H9 (cell line): Measurements from ENCODE around the gene LEFTY1. TPM values are rescaled to one million over a fixed set of nuclear protein-coding genes. Genes with fewer than 3 reads are reported as not detected.

Source experiments
- DNase-seq: peaks from one replicate; pipeline ENCODE4 v3.0.0-alpha.2; 2017
- H2AFZ ChIP-seq: one replicate; pipeline ENCODE4 v1.6.1; 2013; ENCODE audit warnings: mild to moderate bottlenecking, low read length, control low read depth, moderate library complexity
- H2AK5ac ChIP-seq: 2 replicates; pipeline ENCODE4 v1.6.1; 2013; ENCODE audit warnings: low read length, control low read depth, mixed read lengths; ENCODE audit not compliant: insufficient read length
- H2BK120ac ChIP-seq: one replicate; pipeline ENCODE4 v1.6.1; 2013; ENCODE audit warnings: low read depth, mild to moderate bottlenecking, low read length, control low read depth, inconsistent platforms; ENCODE audit not compliant: poor library complexity, severe bottlenecking
- H2BK12ac ChIP-seq: 2 replicates; pipeline ENCODE4 v1.6.1; 2013; ENCODE audit warnings: low read length, control low read depth, mixed read lengths, low read depth; ENCODE audit not compliant: insufficient read length
- H2BK15ac ChIP-seq: 2 replicates; pipeline ENCODE4 v1.6.1; 2013; ENCODE audit warnings: low read depth, low read length, control low read depth
- H2BK20ac ChIP-seq: one replicate; pipeline ENCODE4 v1.6.1; 2013; ENCODE audit warnings: low read depth, mild to moderate bottlenecking, low read length, control low read depth, inconsistent platforms; ENCODE audit not compliant: poor library complexity, severe bottlenecking
- H2BK5ac ChIP-seq: 2 replicates; pipeline ENCODE4 v1.6.1; 2013; ENCODE audit warnings: low read length, control low read depth, mixed read lengths; ENCODE audit not compliant: insufficient read length
- H3K14ac ChIP-seq: 2 replicates; pipeline ENCODE4 v1.6.1; 2013; ENCODE audit warnings: low read length, control low read depth; ENCODE audit not compliant: insufficient read depth
- H3K18ac ChIP-seq: 2 replicates; pipeline ENCODE4 v1.6.1; 2013; ENCODE audit warnings: low read depth, mild to moderate bottlenecking, mixed read lengths, low read length, control low read depth; ENCODE audit not compliant: insufficient read length
- H3K23ac ChIP-seq: 2 replicates; pipeline ENCODE4 v1.6.1; 2013; ENCODE audit warnings: low read length, control low read depth, mixed read lengths, low read depth; ENCODE audit not compliant: insufficient read length
- H3K23me2 ChIP-seq: 2 replicates; pipeline ENCODE4 v1.6.1; 2013; ENCODE audit warnings: low read depth, mild to moderate bottlenecking, mixed read lengths, low read length, control low read depth; ENCODE audit not compliant: insufficient read length, poor library complexity, severe bottlenecking
- H3K27ac ChIP-seq: 2 replicates; pipeline ENCODE4 v1.5.1; 2013; ENCODE audit warnings: low read length, control low read depth, mixed read lengths, low read depth; ENCODE audit not compliant: insufficient read length
- H3K27me3 ChIP-seq: 2 replicates; pipeline ENCODE4 v1.6.1; 2013; ENCODE audit warnings: low read length, control low read depth, inconsistent platforms; ENCODE audit not compliant: insufficient read depth
- H3K4ac ChIP-seq: 2 replicates; pipeline ENCODE4 v1.6.1; 2013; ENCODE audit warnings: low read depth, mild to moderate bottlenecking, control low read depth, inconsistent platforms, low read length, moderate library complexity
- H3K4me1 ChIP-seq: 2 replicates; pipeline ENCODE4 v1.6.1; 2013; ENCODE audit warnings: low read length, control low read depth, inconsistent platforms; ENCODE audit not compliant: insufficient read depth
- H3K4me2 ChIP-seq: 2 replicates; pipeline ENCODE4 v1.6.1; 2013; ENCODE audit warnings: low read length, control low read depth, mixed read lengths; ENCODE audit not compliant: insufficient read length, insufficient read depth
- H3K56ac ChIP-seq: 2 replicates; pipeline ENCODE4 v1.6.1; 2013; ENCODE audit warnings: low read depth, mild to moderate bottlenecking, mixed read lengths, low read length, control low read depth; ENCODE audit not compliant: insufficient read length
- H3K79me1 ChIP-seq: 2 replicates; pipeline ENCODE4 v1.6.1; 2013; ENCODE audit warnings: low read depth, mild to moderate bottlenecking, moderate library complexity, low read length, control low read depth, inconsistent platforms; ENCODE audit not compliant: insufficient read depth, poor library complexity, severe bottlenecking
- H3K79me2 ChIP-seq: 2 replicates; pipeline ENCODE4 v1.6.1; 2013; ENCODE audit warnings: low read length, control low read depth, inconsistent platforms; ENCODE audit not compliant: insufficient read depth
- H3K9ac ChIP-seq: 2 replicates; pipeline ENCODE4 v1.6.1; 2013; ENCODE audit warnings: low read length, control low read depth, mixed read lengths; ENCODE audit not compliant: insufficient read length; ENCODE audit errors: extremely low read depth
- H3K9me3 ChIP-seq: one replicate; pipeline ENCODE4 v1.6.1; 2013; ENCODE audit warnings: low read depth, low read length, inconsistent platforms; ENCODE audit not compliant: control insufficient read depth
- H3T11ph ChIP-seq: one replicate; pipeline ENCODE4 v1.6.1; 2013; ENCODE audit warnings: mild to moderate bottlenecking, low read length, control low read depth, inconsistent platforms
- H4K20me1 ChIP-seq: one replicate; pipeline ENCODE4 v1.6.1; 2013; ENCODE audit not compliant: control insufficient read depth, insufficient read length, insufficient read depth
- H4K5ac ChIP-seq: 2 replicates; pipeline ENCODE4 v1.6.1; 2013; ENCODE audit warnings: low read depth, mild to moderate bottlenecking, mixed read lengths, low read length, control low read depth; ENCODE audit not compliant: insufficient read length
- H4K8ac ChIP-seq: replicated peaks from 2 replicates; pipeline ENCODE4 v1.6.1; 2013; ENCODE audit warnings: low read length, control low read depth, mixed read lengths, low read depth; ENCODE audit not compliant: insufficient read length
- H4K91ac ChIP-seq: 2 replicates; pipeline ENCODE4 v1.6.1; 2013; ENCODE audit warnings: low read depth, mild to moderate bottlenecking, moderate library complexity, mixed read lengths, low read length, control low read depth; ENCODE audit not compliant: insufficient read length
- H3K27ac Mint-ChIP-seq, 3 experiments: 2 replicates in 2 of 3; 3 replicates in 1 of 3; pipeline ENCODE4 v1.8.0; 2020 to 2021; ENCODE audit warnings: mixed read lengths in 3 of 3, mild to moderate bottlenecking in 1 of 3, moderate library complexity in 1 of 3
- H3K27me3 Mint-ChIP-seq: 2 replicates; pipeline ENCODE4 v1.8.0; 2021; ENCODE audit warnings: low read depth, mild to moderate bottlenecking, moderate library complexity, mixed read lengths
- H3K36me3 Mint-ChIP-seq, 3 experiments: 2 replicates in 2 of 3; 3 replicates in 1 of 3; pipeline ENCODE4 v1.8.0; 2020 to 2021; ENCODE audit warnings: low read depth in 3 of 3, mixed read lengths in 3 of 3; ENCODE audit not compliant: insufficient read depth in 1 of 3
- H3K4me1 Mint-ChIP-seq, 2 experiments: 2 replicates each; pipeline ENCODE4 v1.8.0; 2020; ENCODE audit warnings: mixed read lengths in 2 of 2
- H3K4me3 Mint-ChIP-seq, 2 experiments: 2 replicates in 1 of 2; 3 replicates in 1 of 2; pipeline ENCODE4 v1.8.0; 2020 to 2021; ENCODE audit warnings: mild to moderate bottlenecking in 2 of 2, mixed read lengths in 2 of 2, moderate library complexity in 1 of 2
- H3K9me3 Mint-ChIP-seq, 2 experiments: 2 replicates in 1 of 2; 3 replicates in 1 of 2; pipeline ENCODE4 v1.8.0; 2020; ENCODE audit warnings: mild to moderate bottlenecking in 2 of 2, mixed read lengths in 2 of 2, moderate library complexity in 1 of 2
- WGBS: extraction: QIAGEN DNeasy Blood & Tissue Kit; methylation state at CpG from one replicate; pipeline ENCODE4 v1.1.7; 2013; ENCODE audit warnings: missing lambda C conversion rate, low lambda C conversion rate, mixed read lengths; ENCODE audit not compliant: insufficient read length; ENCODE audit errors: extremely low coverage; 5-methylcytosine and 5-hydroxymethylcytosine counted together
- total RNA-seq: library from RNA; stranded (reverse); gene quantifications from 2 replicates; pipeline ENCODE4 v1.2.1, GENCODE V29; 2021
- TF ChIP-seq, protein P1 (sequence below): fragments of 200-600 bp; sonication (generic); conservative IDR thresholded peaks from 3 replicates; pipeline ENCODE4 v1.8.0; 2021; ENCODE audit warnings: antibody characterized with exemption, mild to moderate bottlenecking

Gene LEFTY1
- total RNA-seq, 1 experiment from 2014 or later: 107 TPM

DNA sequence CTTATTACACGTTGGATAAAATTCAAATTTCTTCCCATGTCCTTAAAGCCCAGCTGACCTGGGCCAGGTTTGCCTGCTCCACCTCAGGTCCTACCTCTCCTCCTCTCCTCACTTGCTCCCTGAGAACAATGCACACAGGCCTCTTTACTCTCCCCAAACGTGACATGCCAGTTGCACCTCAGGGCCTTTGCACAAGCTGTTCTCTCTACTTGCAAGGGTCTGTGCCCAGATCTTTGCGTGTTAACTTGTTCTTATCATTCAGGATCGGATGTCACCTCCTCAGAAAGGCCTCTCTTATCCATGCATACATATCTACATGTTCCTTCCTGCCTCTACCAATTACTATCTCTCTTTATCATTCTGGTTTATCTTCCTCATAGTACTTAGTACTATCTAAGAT, 14.7 kb upstream of the LEFTY1 start:
- no peaks in the 10 kb centered on the region for H3K27me3 ChIP-seq
- no peak overlapping the region for H2BK5ac ChIP-seq
- H2AK5ac ChIP-seq: no peak overlapping the region
- TF ChIP-seq, protein P1, sequence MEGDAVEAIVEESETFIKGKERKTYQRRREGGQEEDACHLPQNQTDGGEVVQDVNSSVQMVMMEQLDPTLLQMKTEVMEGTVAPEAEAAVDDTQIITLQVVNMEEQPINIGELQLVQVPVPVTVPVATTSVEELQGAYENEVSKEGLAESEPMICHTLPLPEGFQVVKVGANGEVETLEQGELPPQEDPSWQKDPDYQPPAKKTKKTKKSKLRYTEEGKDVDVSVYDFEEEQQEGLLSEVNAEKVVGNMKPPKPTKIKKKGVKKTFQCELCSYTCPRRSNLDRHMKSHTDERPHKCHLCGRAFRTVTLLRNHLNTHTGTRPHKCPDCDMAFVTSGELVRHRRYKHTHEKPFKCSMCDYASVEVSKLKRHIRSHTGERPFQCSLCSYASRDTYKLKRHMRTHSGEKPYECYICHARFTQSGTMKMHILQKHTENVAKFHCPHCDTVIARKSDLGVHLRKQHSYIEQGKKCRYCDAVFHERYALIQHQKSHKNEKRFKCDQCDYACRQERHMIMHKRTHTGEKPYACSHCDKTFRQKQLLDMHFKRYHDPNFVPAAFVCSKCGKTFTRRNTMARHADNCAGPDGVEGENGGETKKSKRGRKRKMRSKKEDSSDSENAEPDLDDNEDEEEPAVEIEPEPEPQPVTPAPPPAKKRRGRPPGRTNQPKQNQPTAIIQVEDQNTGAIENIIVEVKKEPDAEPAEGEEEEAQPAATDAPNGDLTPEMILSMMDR: no peak
- H3K23ac ChIP-seq: no peak overlapping the region
- H3K14ac ChIP-seq: no peak overlapping the region
- H3T11ph ChIP-seq: no peak overlapping the region
- no peaks in the 10 kb centered on the region for H3K79me2 ChIP-seq
- H3K4me2 ChIP-seq: no peak overlapping the region
- no CpG with 5 or more reads among the region's 4 CpGs for WGBS
- no peak overlapping the region for H3K4ac ChIP-seq
- H2AFZ ChIP-seq: no peak overlapping the region
- H4K8ac ChIP-seq: no peak overlapping the region
- no peak overlapping the region for H4K5ac ChIP-seq
- no peak overlapping the region for H4K91ac ChIP-seq
- no peak overlapping the region for H3K27ac Mint-ChIP-seq
- H3K27ac ChIP-seq: no peak overlapping the region
- H3K4me1 ChIP-seq: peaks cover 6% of the 10 kb centered on the region; the same call in 1 of the 2 replicates
- no peak for DNase-seq
- H3K79me1 ChIP-seq: no peaks in the 10 kb centered on the region
- H3K9me3 ChIP-seq: no peaks in the 10 kb centered on the region
- no peak overlapping the region for H3K18ac ChIP-seq
- H2BK120ac ChIP-seq: no peak overlapping the region
- no peak overlapping the region for H3K56ac ChIP-seq
- no peak overlapping the region for H2BK15ac ChIP-seq
- H3K23me2 ChIP-seq: no peaks in the 10 kb centered on the region
- H3K4me1 Mint-ChIP-seq: peaks cover 18 to 23% of the 10 kb centered on the region in 2 experiments
- no peak overlapping the region; a peak in 1 of 5 replicates for H3K4me3 Mint-ChIP-seq
- no peak overlapping the region for H2BK12ac ChIP-seq
- no peak overlapping the region for H3K9ac ChIP-seq
- H3K27me3 Mint-ChIP-seq: peaks cover 4% of the 10 kb centered on the region
- H3K36me3 Mint-ChIP-seq: no peaks in the 10 kb centered on the region
- H2BK20ac ChIP-seq: no peak overlapping the region
- no peaks in the 10 kb centered on the region; a peak in 1 of 5 replicates for H3K9me3 Mint-ChIP-seq
- H4K20me1 ChIP-seq: no peaks in the 10 kb centered on the region
